IPS DF 19.7 (cell line): ENCODE results near the gene POLR3E.

Experiments used
- DNase-seq: peaks from one replicate; pipeline ENCODE4 v3.0.0-alpha.2; 2013; ENCODE audit warnings: low read depth, low spot score

POLR3E gene

GRCh38 chr16:22297114-22297870 is at the start of gene POLR3E:
Gene POLR3E, plus strand, starts transcription at chr16:22297409. Its CDS starts 5,560 bp downstream, at chr16:22302969.
- peak; percentile 52 for DNase-seq

- DNase-seq: no peak
Measured at GRCh38 chr16:22250522-22250921, 46.7 kb upstream of the POLR3E start.

- DNase-seq: peak; percentile 12
Measured at GRCh38 chr16:22252317-22252716, 44.9 kb upstream of the POLR3E start.

GRCh38 chr16:22253272-22253671 is 43.9 kb upstream of the POLR3E start:
- DNase-seq: no peak

- no peak for DNase-seq
Measured at GRCh38 chr16:22255335-22255734, 41.9 kb upstream of the POLR3E start.

GRCh38 chr16:22257440-22257839 is 39.8 kb upstream of the POLR3E start:
- DNase-seq: no peak

GRCh38 chr16:22260490-22260889 is 36.7 kb upstream of the POLR3E start:
- no peak for DNase-seq

- no peak for DNase-seq
Measured at GRCh38 chr16:22262460-22262859, 34.7 kb upstream of the POLR3E start.

GRCh38 chr16:22264786-22265185 is 32.4 kb upstream of the POLR3E start:
- no peak for DNase-seq

- DNase-seq: no peak
Measured at GRCh38 chr16:22265351-22265750, 31.9 kb upstream of the POLR3E start.

- DNase-seq: no peak
Measured at GRCh38 chr16:22266546-22266945, 30.7 kb upstream of the POLR3E start.

- DNase-seq: no peak
Measured at GRCh38 chr16:22267764-22268163, 29.4 kb upstream of the POLR3E start.

GRCh38 chr16:22270525-22270924 is 26.7 kb upstream of the POLR3E start:
- DNase-seq: no peak

- no peak for DNase-seq
Measured at GRCh38 chr16:22272870-22273650, 24.1 kb upstream of the POLR3E start.

- DNase-seq: no peak
Measured at GRCh38 chr16:22274916-22275315, 22.3 kb upstream of the POLR3E start.

- DNase-seq: no peak
Measured at GRCh38 chr16:22278441-22279230, 18.6 kb upstream of the POLR3E start.

GRCh38 chr16:22282254-22282892 is 14.8 kb upstream of the POLR3E start:
- no peak for DNase-seq

- no peak for DNase-seq
Measured at GRCh38 chr16:22284637-22285036, 12.6 kb upstream of the POLR3E start.

- DNase-seq: no peak
Measured at GRCh38 chr16:22285080-22285479, 12.1 kb upstream of the POLR3E start.

GRCh38 chr16:22291020-22291419 is 6.2 kb upstream of the POLR3E start:
- DNase-seq: no peak

GRCh38 chr16:22291860-22292318 is 5.3 kb upstream of the POLR3E start:
- DNase-seq: no peak

- DNase-seq: no peak
Measured at GRCh38 chr16:22292320-22292719, 4.9 kb upstream of the POLR3E start.
